CD14-positive monocyte (primary cell): ENCODE measurements around the gene GNA12. TPM values are rescaled to one million over a fixed set of nuclear protein-coding genes. Genes with fewer than 3 reads are reported as not detected.

ENCODE experiments used
- DNase-seq, 3 donors: peaks; one replicate each; pipeline ENCODE4 v3.0.0-alpha.2; 2011 to 2022
- H2AFZ ChIP-seq: 2 replicates; pipeline ENCODE4 v1.6.0; 2012; ENCODE audit warnings: mild to moderate bottlenecking, low read depth, low read length, inconsistent platforms; ENCODE audit not compliant: insufficient read depth, poor library complexity, severe bottlenecking
- H3K27ac ChIP-seq, 2 donors: 1 replicate in 1 of 2; 2 replicates in 1 of 2; pipeline ENCODE4 v1.5.1; 2012 to 2013; ENCODE audit warnings: low read length in 2 of 2, control low read depth in 1 of 2, inconsistent platforms in 1 of 2, low read depth in 1 of 2, mild to moderate bottlenecking in 1 of 2
- H3K27me3 ChIP-seq, 2 donors: one replicate each; pipeline versions ENCODE4 v1.6.0 to v1.6.1; 2011 to 2013; ENCODE audit warnings: low read length in 2 of 2; ENCODE audit not compliant: control insufficient read depth in 2 of 2, insufficient read depth in 2 of 2
- H3K36me3 ChIP-seq, 2 donors: replicated peaks in 1 of 2; 1 replicate in 1 of 2; 2 replicates in 1 of 2; pipeline versions ENCODE4 v1.5.1 to v1.6.1; 2012 to 2013; ENCODE audit warnings: low read length in 2 of 2, control low read depth in 1 of 2, inconsistent platforms in 1 of 2, mild to moderate bottlenecking in 1 of 2; ENCODE audit not compliant: insufficient read depth in 2 of 2, control insufficient read depth in 1 of 2
- H3K4me1 ChIP-seq, 2 donors: 1 replicate in 1 of 2; 2 replicates in 1 of 2; pipeline versions ENCODE4 v1.5.1 to v1.6.1; 2012 to 2013; ENCODE audit warnings: low read length in 2 of 2, control low read depth in 1 of 2, inconsistent platforms in 1 of 2, mild to moderate bottlenecking in 1 of 2, moderate library complexity in 1 of 2; ENCODE audit not compliant: insufficient read depth in 2 of 2, control insufficient read depth in 1 of 2
- H3K4me2 ChIP-seq: replicated peaks from 2 replicates; pipeline ENCODE3; 2012; ENCODE audit warnings: low read length, moderate library complexity, mild to moderate bottlenecking; ENCODE audit not compliant: poor library complexity, severe bottlenecking; ENCODE audit errors: extremely low read depth
- H3K4me3 ChIP-seq, 3 experiments: fragments of 200-600 bp in 1 of 3; sonication (generic) in 1 of 3; replicated peaks in 1 of 3; 1 replicate in 2 of 3; 2 replicates in 1 of 3; pipeline ENCODE4 v1.5.1; 2011 to 2013; ENCODE audit warnings: low read length in 3 of 3, mild to moderate bottlenecking in 3 of 3, control low read depth in 2 of 3, low read depth in 2 of 3, inconsistent platforms in 1 of 3, moderate library complexity in 1 of 3
- H3K79me2 ChIP-seq: 2 replicates; pipeline ENCODE4 v1.6.0; 2012; ENCODE audit warnings: mild to moderate bottlenecking, control low read depth, inconsistent platforms, low read length, moderate library complexity; ENCODE audit not compliant: insufficient read depth
- H3K9ac ChIP-seq: 2 replicates; pipeline ENCODE4 v1.6.0; 2017; ENCODE audit warnings: low read length, mild to moderate bottlenecking; ENCODE audit not compliant: insufficient read depth, poor library complexity, severe bottlenecking
- H3K9me3 ChIP-seq, 2 donors: replicated peaks in 1 of 2; 1 replicate in 1 of 2; 2 replicates in 1 of 2; pipeline versions ENCODE4 v1.5.1 to v1.6.1; 2012 to 2013; ENCODE audit warnings: low read length in 2 of 2, control low read depth in 1 of 2; ENCODE audit not compliant: control insufficient read depth in 1 of 2, insufficient read depth in 1 of 2
- H4K20me1 ChIP-seq: 2 replicates; pipeline ENCODE4 v1.6.0; 2012; ENCODE audit warnings: mild to moderate bottlenecking, low read length, control low read depth, moderate library complexity; ENCODE audit not compliant: insufficient read depth
- H3K27ac Mint-ChIP-seq, 7 donors: one replicate each; pipeline ENCODE4 v1.8.0; 2020; ENCODE audit warnings: mild to moderate bottlenecking in 7 of 7, mixed read lengths in 7 of 7, moderate library complexity in 6 of 7, inconsistent platforms in 2 of 7
- H3K27me3 Mint-ChIP-seq, 3 donors: one replicate each; pipeline ENCODE4 v1.8.0; 2021 to 2022; ENCODE audit warnings: low read depth in 3 of 3, mild to moderate bottlenecking in 3 of 3, mixed read lengths in 3 of 3, moderate library complexity in 3 of 3, inconsistent platforms in 1 of 3
- H3K36me3 Mint-ChIP-seq, 2 donors: one replicate each; pipeline ENCODE4 v1.8.0; 2020; ENCODE audit warnings: mixed read lengths in 2 of 2, inconsistent platforms in 1 of 2, mild to moderate bottlenecking in 1 of 2
- H3K4me1 Mint-ChIP-seq: one replicate; pipeline ENCODE4 v1.8.0; 2020; ENCODE audit warnings: mild to moderate bottlenecking, mixed read lengths
- H3K4me3 Mint-ChIP-seq, 2 donors: one replicate each; pipeline ENCODE4 v1.8.0; 2020; ENCODE audit warnings: mild to moderate bottlenecking in 2 of 2, mixed read lengths in 2 of 2, moderate library complexity in 1 of 2
- H3K9me3 Mint-ChIP-seq, 7 donors: one replicate each; pipeline ENCODE4 v1.8.0; 2020 to 2022; ENCODE audit warnings: mixed read lengths in 7 of 7, mild to moderate bottlenecking in 6 of 7, moderate library complexity in 6 of 7, inconsistent platforms in 2 of 7
- CTCF ChIP-seq: fragments of 200-600 bp; IDR thresholded peaks from one replicate; pipeline ENCODE4 v1.8.0; 2022; ENCODE audit warnings: antibody characterized with exemption, mild to moderate bottlenecking
- WGBS: methylation state at CpG from one replicate; pipeline ENCODE4 v1.1.5; 2013; ENCODE audit warnings: missing lambda C conversion rate; ENCODE audit not compliant: insufficient coverage; 5-methylcytosine and 5-hydroxymethylcytosine counted together
- intact Hi-C, 2 donors: fragments of 100-400 bp; cut with micrococcal nuclease; formaldehyde crosslinking; loops; one replicate each; pipeline versions ENCODE4 v1.15.0 to v1.15.1; 2023
- polyA plus RNA-seq, 3 donors: library from polyadenylated mRNA; depleted of rRNA in 1 of 3; unstranded in 2 of 3; stranded (reverse) in 1 of 3; fragments of 300-500 nt in 2 of 3; fragments of >200 nt in 1 of 3; fragmentation: Illumina TruSeq in 2 of 3; gene quantifications; 1 replicate in 2 of 3; 2 replicates in 1 of 3; pipeline ENCODE4 v1.2.3, GENCODE V29; 2012 to 2021

The GNA12 gene
- polyA plus RNA-seq, 3 donors: 3.4 to 25.9 (median 10.6) TPM

GRCh38 chr7:2701424-2701823, 142.7 kb downstream of the GNA12 start:
- WGBS: 96% methylated on average over 17 of the region's 17 CpGs
- Histone ChIP-seq H3K4me3 (no peak overlapping the region), H2AFZ (no peak overlapping the region), H3K27ac (no peak overlapping the region), H3K36me3 (no peaks in the 10 kb centered on the region), H4K20me1 (no peaks in the 10 kb centered on the region), H3K9ac (no peak overlapping the region), H3K4me1 (peaks cover 21 to 24% of the 10 kb centered on the region in 2 donors), H3K27me3 (peaks cover 0 to 15% of the 10 kb centered on the region in 2 donors), H3K4me2 (no peak overlapping the region), H3K79me2 (no peaks in the 10 kb centered on the region), H3K9me3 (no peaks in the 10 kb centered on the region)
- DNase-seq: no peak
- no peaks in the 10 kb centered on the region for H3K36me3 Mint-ChIP-seq
- H3K27me3 Mint-ChIP-seq: peaks cover 25 to 42% (median 32%) of the 10 kb centered on the region in 3 donors
- TF ChIP-seq CTCF: no peak
- peaks cover 0 to 4% (median 0%) of the 10 kb centered on the region in 7 donors for H3K9me3 Mint-ChIP-seq
- no peak overlapping the region for H3K27ac Mint-ChIP-seq
- intact Hi-C loops: no loop called here
- peaks cover 16% of the 10 kb centered on the region for H3K4me1 Mint-ChIP-seq
- no peak overlapping the region for H3K4me3 Mint-ChIP-seq

- Histone ChIP-seq H3K4me1 (peaks cover 32 to 35% of the 10 kb centered on the region in 2 donors), H3K27me3 (peaks cover 0 to 15% of the 10 kb centered on the region in 2 donors), H3K4me2 (no peak overlapping the region), H4K20me1 (no peaks in the 10 kb centered on the region), H3K27ac (no peak overlapping the region), H2AFZ (no peak overlapping the region), H3K9ac (no peak overlapping the region), H3K4me3 (no peak overlapping the region), H3K79me2 (no peaks in the 10 kb centered on the region), H3K36me3 (no peaks in the 10 kb centered on the region), H3K9me3 (no peaks in the 10 kb centered on the region)
- Mint-ChIP-seq H3K36me3 (no peaks in the 10 kb centered on the region), H3K9me3 (peaks cover 0 to 4% (median 3%) of the 10 kb centered on the region in 7 donors), H3K27me3 (peaks cover 26 to 38% (median 32%) of the 10 kb centered on the region in 3 donors), H3K27ac (peak overlapping the region in 1 of 7 donors; percentile 6), H3K4me1 (peaks cover 16% of the 10 kb centered on the region), H3K4me3 (peak overlapping the region in 1 of 2 donors; percentile 33)
- intact Hi-C loops: no loop called here
- WGBS: 98% methylated on average over 40 of the region's 40 CpGs
- no peak for DNase-seq
- no peak for TF ChIP-seq CTCF
Measured at GRCh38 chr7:2700141-2700850, 143.8 kb downstream of the GNA12 start.
